ENCODE data around the gene UNC119B. TPM values are rescaled to one million over a fixed set of nuclear protein-coding genes. Genes with fewer than 3 reads are reported as not detected.

Gene UNC119B
- total RNA-seq, 1 donor from 2014 or later = 24.3 TPM

GRCh38 chr12:120719496-120720233 lies 9.4 kb downstream of the UNC119B start:
- H3K4me2 ChIP-seq (ENCODE audit: low read length) = no peak overlapping the region
- H3K36me3 ChIP-seq (ENCODE audit: insufficient read depth, low read length) = peaks cover 62% of the 10 kb centered on the region
- Mint-ChIP-seq H3K36me3 (ENCODE audit: low read depth, unreplicated experiment) (peaks cover 26% of the 10 kb centered on the region), H3K27me3 (ENCODE audit: low read depth, unreplicated experiment) (no peaks in the 10 kb centered on the region), H3K9me3 (ENCODE audit: unreplicated experiment) (no peaks in the 10 kb centered on the region), H3K4me3 (ENCODE audit: unreplicated experiment) (peak overlapping the region; percentile 25), H3K4me1 (ENCODE audit: low read depth, unreplicated experiment) (peaks cover 15% of the 10 kb centered on the region), H3K27ac (ENCODE audit: unreplicated experiment) (peak overlapping the region; percentile 23)
- H2AFZ ChIP-seq (ENCODE audit: low read depth, low read length) = no peak overlapping the region
- FAIRE-seq (no peak), DNase-seq (ENCODE audit: low read depth) (no peak)
- peaks cover 6% of the 10 kb centered on the region for H3K4me1 ChIP-seq (ENCODE audit: insufficient read depth, low read length)
- peaks cover 3% of the 10 kb centered on the region for H3K79me2 ChIP-seq (ENCODE audit: insufficient read depth, low read length)
- H3K4me3 ChIP-seq (ENCODE audit: insufficient read depth, low read depth, low read length) = no peak overlapping the region
- H3K27me3 ChIP-seq (ENCODE audit: insufficient read depth, low read length) = no peaks in the 10 kb centered on the region
- TF ChIP-seq CTCF (IDR thresholded peaks at IDR 0.05; ENCODE audit: insufficient read depth, low read depth, low read length) = no peak
- no peak overlapping the region for H3K27ac ChIP-seq (ENCODE audit: low read depth, low read length)
- H3K9me3 ChIP-seq (ENCODE audit: insufficient read depth, low read depth, low read length) = no peaks in the 10 kb centered on the region
- H4K20me1 ChIP-seq (ENCODE audit: insufficient read depth, low read length) = peaks cover 19% of the 10 kb centered on the region
- H3K9ac ChIP-seq (ENCODE audit: low read length) = no peak overlapping the region

GRCh38 chr12:120720234-120720986 lies 10.2 kb downstream of the UNC119B start:
- DNase-seq (ENCODE audit: low read depth) (peak; percentile 60), FAIRE-seq (peak; percentile 58)
- Histone ChIP-seq H3K4me3 (ENCODE audit: insufficient read depth, low read depth, low read length) (no peak overlapping the region), H3K27me3 (ENCODE audit: insufficient read depth, low read length) (no peaks in the 10 kb centered on the region), H3K36me3 (ENCODE audit: insufficient read depth, low read length) (peaks cover 57% of the 10 kb centered on the region), H3K79me2 (ENCODE audit: insufficient read depth, low read length) (no peaks in the 10 kb centered on the region), H3K4me2 (ENCODE audit: low read length) (peak overlapping the region; percentile 1), H3K9ac (ENCODE audit: low read length) (no peak overlapping the region), H3K9me3 (ENCODE audit: insufficient read depth, low read depth, low read length) (no peaks in the 10 kb centered on the region), H4K20me1 (ENCODE audit: insufficient read depth, low read length) (peaks cover 13% of the 10 kb centered on the region), H2AFZ (ENCODE audit: low read depth, low read length) (no peak overlapping the region), H3K4me1 (ENCODE audit: insufficient read depth, low read length) (peaks cover 12% of the 10 kb centered on the region), H3K27ac (ENCODE audit: low read depth, low read length) (no peak overlapping the region)
- H3K36me3 Mint-ChIP-seq (ENCODE audit: low read depth, unreplicated experiment) = peaks cover 26% of the 10 kb centered on the region
- H3K4me3 Mint-ChIP-seq (ENCODE audit: unreplicated experiment) = no peak overlapping the region
- peaks cover 15% of the 10 kb centered on the region for H3K4me1 Mint-ChIP-seq (ENCODE audit: low read depth, unreplicated experiment)
- no peaks in the 10 kb centered on the region for H3K9me3 Mint-ChIP-seq (ENCODE audit: unreplicated experiment)
- H3K27me3 Mint-ChIP-seq (ENCODE audit: low read depth, unreplicated experiment) = no peaks in the 10 kb centered on the region
- peak overlapping the region; percentile 41 for H3K27ac Mint-ChIP-seq (ENCODE audit: unreplicated experiment)
- no peak for TF ChIP-seq EZH2 (IDR thresholded peaks at IDR 0.05; ENCODE audit: insufficient read depth, low read length)
- no peak for TF ChIP-seq CTCF (IDR thresholded peaks at IDR 0.05; ENCODE audit: insufficient read depth, low read depth, low read length)
